HepG2 (cell line): Measurements from ENCODE around the gene WNK4. TPM values are rescaled to one million over a fixed set of nuclear protein-coding genes. Genes with fewer than 3 reads are reported as not detected.
A peak's percentile ranks its signal among the peaks of the same experiment; 100 is the strongest.

ENCODE experiments used
- ARHGAP35 ChIP-seq: sonication (generic); formaldehyde crosslinking; IDR thresholded peaks from 2 replicates; pipeline ENCODE4 v1.9.0; 2022; ENCODE audit warnings: mild to moderate bottlenecking, inconsistent platforms, moderate library complexity, missing genetic modification reagents, borderline replicate concordance
- ARID2 ChIP-seq: sonication (generic); formaldehyde crosslinking; IDR thresholded peaks from 2 replicates; pipeline ENCODE4 v1.8.1; 2022; ENCODE audit warnings: mild to moderate bottlenecking, missing genetic modification reagents, borderline replicate concordance
- ARID4A ChIP-seq: sonication (generic); formaldehyde crosslinking; IDR thresholded peaks from 2 replicates; pipeline ENCODE4 v1.5.0; 2020; ENCODE audit warnings: mild to moderate bottlenecking, missing genetic modification reagents, borderline replicate concordance
- CREBL2 ChIP-seq: sonication (generic); formaldehyde crosslinking; IDR thresholded peaks from 2 replicates; pipeline ENCODE4 v1.8.1; 2023; ENCODE audit warnings: missing genetic modification reagents, mild to moderate bottlenecking, borderline replicate concordance
- MTF1 ChIP-seq: sonication (generic); formaldehyde crosslinking; IDR thresholded peaks from 2 replicates; pipeline ENCODE4 v1.5.0; 2020; ENCODE audit warnings: missing genetic modification reagents
- SIN3B ChIP-seq: fragments of 150-350 bp; IDR thresholded peaks from 2 replicates; pipeline ENCODE4 v1.6.1; 2014; ENCODE audit warnings: low read length
- SMARCC2 ChIP-seq: fragments of 450-650 bp; IDR thresholded peaks from 2 replicates; pipeline ENCODE4 v1.6.1; 2017; ENCODE audit warnings: antibody characterized with exemption, mild to moderate bottlenecking
- TIGD3 ChIP-seq: sonication (generic); formaldehyde crosslinking; IDR thresholded peaks from 2 replicates; pipeline ENCODE4 v1.5.1; 2020; ENCODE audit warnings: mild to moderate bottlenecking, missing genetic modification reagents, borderline replicate concordance
- ZFYVE20 ChIP-seq: sonication (generic); formaldehyde crosslinking; IDR thresholded peaks from 2 replicates; pipeline ENCODE4 v1.8.0; 2023; ENCODE audit warnings: low read depth, mild to moderate bottlenecking, moderate library complexity, missing genetic modification reagents, borderline replicate concordance
- ZNF552 ChIP-seq: sonication (generic); formaldehyde crosslinking; IDR thresholded peaks from 2 replicates; pipeline ENCODE4 v1.9.0; 2022; ENCODE audit warnings: missing genetic modification reagents, mild to moderate bottlenecking, borderline replicate concordance
- ZNF570 ChIP-seq: sonication (generic); formaldehyde crosslinking; IDR thresholded peaks from 2 replicates; pipeline ENCODE4 v1.4.0; 2020; ENCODE audit warnings: mild to moderate bottlenecking, missing genetic modification reagents, borderline replicate concordance
- ZNF607 ChIP-seq: sonication (generic); formaldehyde crosslinking; IDR thresholded peaks from 2 replicates; pipeline ENCODE4 v1.5.1; 2020; ENCODE audit warnings: missing genetic modification reagents, mild to moderate bottlenecking, borderline replicate concordance
- ZNF776 ChIP-seq: sonication (generic); formaldehyde crosslinking; IDR thresholded peaks from 2 replicates; pipeline ENCODE4 v1.4.0; 2020; ENCODE audit warnings: mild to moderate bottlenecking, missing genetic modification reagents
- polyA plus RNA-seq, 8 experiments: library from polyadenylated mRNA; depleted of rRNA in 3 of 8; stranded (reverse) in 7 of 8; unstranded in 1 of 8; fragments of >200 nt; fragmentation: Illumina TruSeq in 4 of 8; extraction: Trizol in 4 of 8; gene quantifications; 2 replicates each; pipeline versions ENCODE4 v1.2.1 to v1.2.3, GENCODE V29; 2011 to 2016; ENCODE audit warnings: low read depth in 4 of 8, missing spikeins in 1 of 8, mixed read lengths in 1 of 8; ENCODE audit not compliant: insufficient read depth in 1 of 8
- total RNA-seq, 5 experiments: library from RNA; depleted of rRNA; stranded (reverse); fragments of >200 nt; fragmentation: Illumina TruSeq; extraction: Trizol; gene quantifications; 2 replicates each; pipeline ENCODE4 v1.2.3, GENCODE V29; 2016; ENCODE audit warnings: low read depth in 1 of 5
- TF ChIP-seq, protein P1 (sequence below): sonication (generic); formaldehyde crosslinking; IDR thresholded peaks from one replicate; pipeline ENCODE4 v1.5.1; 2020; ENCODE audit warnings: mild to moderate bottlenecking, missing genetic modification reagents; ENCODE audit errors: not compliant biosample characterization

Gene WNK4
- total and polyA plus RNA-seq, 2 of the 13 experiments (the other 11 are each of a cell fraction or from before 2014, with no cell fraction given), result 2.7 to 13.7 TPM

DNA sequence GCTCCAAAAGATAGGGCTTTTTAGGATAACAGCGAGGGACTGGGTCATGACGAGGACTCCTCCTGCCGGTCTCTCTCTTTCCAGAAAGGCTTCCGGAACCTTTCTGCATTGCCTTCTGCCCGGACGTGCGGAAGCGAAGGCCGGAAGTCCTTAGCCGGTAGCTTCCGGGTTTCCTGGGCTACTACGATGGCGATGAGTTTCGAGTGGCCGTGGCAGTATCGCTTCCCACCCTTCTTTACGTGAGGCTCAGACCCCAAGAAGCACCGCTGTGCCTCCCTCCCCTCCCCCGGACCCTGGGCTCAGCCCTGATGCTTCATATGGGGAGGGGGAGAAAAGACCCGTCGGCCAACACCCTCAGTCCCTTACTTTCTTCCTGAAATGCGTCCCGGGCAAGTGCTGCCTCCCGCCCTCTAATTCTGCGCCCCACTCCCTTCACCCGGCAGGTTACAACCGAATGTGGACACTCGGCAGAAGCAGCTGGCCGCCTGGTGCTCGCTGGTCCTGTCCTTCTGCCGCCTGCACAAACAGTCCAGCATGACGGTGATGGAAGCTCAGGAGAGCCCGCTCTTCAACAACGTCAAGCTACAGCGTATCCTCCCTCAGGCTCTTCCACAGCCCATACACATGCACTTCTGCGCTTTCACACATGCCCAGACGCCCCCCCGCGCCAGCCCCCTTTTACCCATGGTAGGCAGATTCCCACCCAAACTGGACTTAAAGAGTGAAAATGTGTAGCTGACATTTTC, 6.9 kb upstream of the WNK4 start, which contains the start of gene VPS25 (continued):
- TF ChIP-seq ZNF552 (CRISPR knock-in tag), result peak; percentile 90; the same call in 1 of the 2 replicates
- TF ChIP-seq ARID2 (CRISPR knock-in tag), result no peak
- TF ChIP-seq CREBL2, result no peak; the same call in 1 of the 2 replicates
- 0 out of 2 replicates have a peak, but pooled peaks have one; percentile 40 for TF ChIP-seq MTF1 (CRISPR knock-in tag)
- no peak for TF ChIP-seq ZNF607
- peak; percentile 95 for TF ChIP-seq SIN3B
- TF ChIP-seq, protein P1, sequence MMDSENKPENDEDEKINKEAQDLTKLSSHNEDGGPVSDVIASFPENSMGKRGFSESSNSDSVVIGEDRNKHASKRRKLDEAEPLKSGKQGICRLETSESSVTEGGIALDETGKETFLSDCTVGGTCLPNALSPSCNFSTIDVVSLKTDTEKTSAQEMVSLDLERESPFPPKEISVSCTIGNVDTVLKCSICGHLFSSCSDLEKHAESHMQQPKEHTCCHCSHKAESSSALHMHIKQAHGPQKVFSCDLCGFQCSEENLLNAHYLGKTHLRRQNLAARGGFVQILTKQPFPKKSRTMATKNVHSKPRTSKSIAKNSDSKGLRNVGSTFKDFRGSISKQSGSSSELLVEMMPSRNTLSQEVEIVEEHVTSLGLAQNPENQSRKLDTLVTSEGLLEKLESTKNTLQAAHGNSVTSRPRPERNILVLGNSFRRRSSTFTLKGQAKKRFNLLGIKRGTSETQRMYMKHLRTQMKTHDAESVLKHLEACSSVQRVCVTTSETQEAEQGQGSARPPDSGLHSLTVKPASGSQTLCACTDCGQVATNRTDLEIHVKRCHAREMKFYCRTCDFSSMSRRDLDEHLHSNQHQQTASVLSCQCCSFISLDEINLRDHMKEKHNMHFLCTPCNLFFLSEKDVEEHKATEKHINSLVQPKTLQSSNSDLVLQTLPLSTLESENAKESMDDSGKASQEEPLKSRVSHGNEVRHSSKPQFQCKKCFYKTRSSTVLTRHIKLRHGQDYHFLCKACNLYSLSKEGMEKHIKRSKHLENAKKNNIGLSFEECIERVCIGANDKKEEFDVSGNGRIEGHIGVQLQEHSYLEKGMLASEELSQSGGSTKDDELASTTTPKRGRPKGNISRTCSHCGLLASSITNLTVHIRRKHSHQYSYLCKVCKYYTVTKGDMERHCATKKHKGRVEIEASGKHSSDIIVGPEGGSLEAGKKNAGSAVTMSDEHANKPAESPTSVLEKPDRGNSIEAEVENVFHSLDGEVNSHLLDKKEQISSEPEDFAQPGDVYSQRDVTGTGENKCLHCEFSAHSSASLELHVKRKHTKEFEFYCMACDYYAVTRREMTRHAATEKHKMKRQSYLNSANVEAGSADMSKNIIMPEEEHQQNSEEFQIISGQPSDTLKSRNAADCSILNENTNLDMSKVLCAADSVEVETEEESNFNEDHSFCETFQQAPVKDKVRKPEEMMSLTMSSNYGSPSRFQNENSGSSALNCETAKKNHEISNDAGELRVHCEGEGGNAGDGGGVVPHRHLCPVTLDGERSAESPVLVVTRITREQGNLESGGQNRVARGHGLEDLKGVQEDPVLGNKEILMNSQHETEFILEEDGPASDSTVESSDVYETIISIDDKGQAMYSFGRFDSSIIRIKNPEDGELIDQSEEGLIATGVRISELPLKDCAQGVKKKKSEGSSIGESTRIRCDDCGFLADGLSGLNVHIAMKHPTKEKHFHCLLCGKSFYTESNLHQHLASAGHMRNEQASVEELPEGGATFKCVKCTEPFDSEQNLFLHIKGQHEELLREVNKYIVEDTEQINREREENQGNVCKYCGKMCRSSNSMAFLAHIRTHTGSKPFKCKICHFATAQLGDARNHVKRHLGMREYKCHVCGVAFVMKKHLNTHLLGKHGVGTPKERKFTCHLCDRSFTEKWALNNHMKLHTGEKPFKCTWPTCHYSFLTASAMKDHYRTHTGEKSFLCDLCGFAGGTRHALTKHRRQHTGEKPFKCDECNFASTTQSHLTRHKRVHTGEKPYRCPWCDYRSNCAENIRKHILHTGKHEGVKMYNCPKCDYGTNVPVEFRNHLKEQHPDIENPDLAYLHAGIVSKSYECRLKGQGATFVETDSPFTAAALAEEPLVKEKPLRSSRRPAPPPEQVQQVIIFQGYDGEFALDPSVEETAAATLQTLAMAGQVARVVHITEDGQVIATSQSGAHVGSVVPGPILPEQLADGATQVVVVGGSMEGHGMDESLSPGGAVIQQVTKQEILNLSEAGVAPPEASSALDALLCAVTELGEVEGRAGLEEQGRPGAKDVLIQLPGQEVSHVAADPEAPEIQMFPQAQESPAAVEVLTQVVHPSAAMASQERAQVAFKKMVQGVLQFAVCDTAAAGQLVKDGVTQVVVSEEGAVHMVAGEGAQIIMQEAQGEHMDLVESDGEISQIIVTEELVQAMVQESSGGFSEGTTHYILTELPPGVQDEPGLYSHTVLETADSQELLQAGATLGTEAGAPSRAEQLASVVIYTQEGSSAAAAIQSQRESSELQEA (CRISPR knock-in tag), result no peak
- peak; percentile 59; the same call in 1 of the 2 replicates for TF ChIP-seq ZNF776 (CRISPR knock-in tag)
- no peak for TF ChIP-seq ZFYVE20 (CRISPR knock-in tag)
- no peak for TF ChIP-seq ZNF570 (CRISPR knock-in tag)
- TF ChIP-seq SMARCC2, result no peak
- TF ChIP-seq TIGD3, result no peak; the same call in 1 of the 2 replicates
- peak; percentile 95 for TF ChIP-seq ARID4A (CRISPR knock-in tag)
- peak; percentile 31; the same call in 1 of the 2 replicates for TF ChIP-seq ARHGAP35 (CRISPR knock-in tag)
